NCI-H82 treated with DMSO at 0.1 percent for 48 hours (cell line): ENCODE measurements around the gene SLC38A10.
"Not testable (repeated sequence)": the region's sequence is repeated elsewhere in the genome, so short reads cannot be mapped to it uniquely, and the experiment has no call there.

Experiments
- DNase-seq: peaks from one replicate; lab custom pipeline; 2025; ENCODE audit not compliant: unreplicated experiment; lab: John Stamatoyannopoulos, UW

SLC38A10 gene

DNA sequence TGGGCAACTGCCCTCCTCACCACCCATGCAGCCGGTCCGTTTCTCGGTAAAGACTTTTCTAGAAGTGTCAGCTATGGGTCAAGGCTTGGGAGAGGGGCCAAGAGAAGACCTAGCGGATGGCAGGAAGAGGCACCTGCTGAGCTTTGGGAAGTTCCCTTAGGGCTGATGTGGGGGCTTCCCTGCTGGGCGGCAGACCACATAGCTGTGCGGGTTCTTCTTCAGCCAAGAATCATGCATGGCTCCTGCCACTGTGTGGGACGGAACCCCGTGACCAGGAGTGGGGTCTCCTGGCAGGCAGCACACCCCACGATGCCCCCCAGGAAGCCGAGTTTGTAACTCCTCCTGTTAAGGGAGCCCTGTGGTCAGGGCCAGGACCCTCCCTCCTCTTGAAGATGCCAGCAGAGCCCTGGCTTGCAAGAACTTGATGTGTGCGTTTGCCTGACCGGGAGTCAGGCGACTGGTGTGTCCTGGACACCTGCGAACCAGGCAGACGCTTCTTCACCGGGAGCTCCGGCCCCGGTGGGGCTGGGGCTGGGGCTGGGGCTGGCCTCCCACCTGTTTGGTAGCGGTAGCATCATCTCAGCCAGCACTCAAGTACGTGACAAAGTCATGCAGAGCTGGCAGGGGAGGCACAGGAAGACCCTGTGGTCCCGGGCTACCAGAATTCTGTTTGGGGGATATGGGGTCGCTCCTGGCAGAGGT is 17.7 kb upstream of the SLC38A10 start:
- DNase-seq = no peak

DNA sequence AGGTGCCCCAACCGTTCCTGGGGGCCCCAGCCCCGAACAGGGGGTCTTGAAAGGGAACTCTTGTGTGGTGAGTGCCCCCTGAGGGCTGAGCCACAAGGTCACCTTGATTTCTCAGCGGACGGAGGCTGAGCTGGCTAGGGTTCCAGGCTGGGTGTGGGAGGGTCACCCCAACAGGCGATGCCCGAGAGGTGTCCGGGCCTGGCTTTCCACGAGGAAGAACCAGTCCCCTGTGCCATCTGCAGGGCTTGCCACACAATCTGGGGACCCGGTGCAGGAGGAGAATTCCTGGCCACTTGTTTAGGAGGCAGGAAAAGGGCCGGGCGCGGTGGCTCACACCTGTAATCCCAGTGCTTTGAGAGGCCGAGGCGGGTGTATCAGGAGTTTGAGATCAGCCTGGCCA is 16.8 kb upstream of the SLC38A10 start:
- no peak for DNase-seq

DNA sequence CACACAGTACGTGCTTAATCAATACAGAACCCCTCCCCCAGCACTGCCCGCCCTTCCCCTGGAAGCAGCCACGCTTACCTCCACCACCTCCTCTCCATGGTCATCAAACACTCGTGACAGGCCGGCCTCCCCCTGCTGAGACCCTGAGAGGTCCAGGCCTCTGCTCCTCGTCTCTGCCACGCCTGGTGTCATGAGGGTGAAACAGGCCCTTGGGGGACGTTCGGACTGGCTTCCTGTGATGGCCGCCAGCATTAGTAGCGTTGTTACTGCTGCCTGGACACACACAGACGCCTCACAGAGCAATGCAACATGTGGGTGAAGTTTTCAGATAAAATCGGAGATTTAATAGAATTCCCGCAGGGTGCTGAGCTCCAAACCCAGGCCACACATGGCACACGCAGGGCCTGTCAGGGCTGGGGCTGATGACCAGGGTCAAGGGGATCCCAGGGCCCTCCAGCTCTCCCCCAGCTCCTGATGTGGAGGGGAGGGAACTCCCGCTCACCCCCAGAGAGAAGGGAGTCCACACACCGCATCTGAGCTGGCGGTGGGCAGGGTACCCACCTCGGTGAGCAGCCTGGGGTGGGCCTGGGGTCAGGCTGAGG is 15.9 kb upstream of the SLC38A10 start:
- DNase-seq = no peak

DNA sequence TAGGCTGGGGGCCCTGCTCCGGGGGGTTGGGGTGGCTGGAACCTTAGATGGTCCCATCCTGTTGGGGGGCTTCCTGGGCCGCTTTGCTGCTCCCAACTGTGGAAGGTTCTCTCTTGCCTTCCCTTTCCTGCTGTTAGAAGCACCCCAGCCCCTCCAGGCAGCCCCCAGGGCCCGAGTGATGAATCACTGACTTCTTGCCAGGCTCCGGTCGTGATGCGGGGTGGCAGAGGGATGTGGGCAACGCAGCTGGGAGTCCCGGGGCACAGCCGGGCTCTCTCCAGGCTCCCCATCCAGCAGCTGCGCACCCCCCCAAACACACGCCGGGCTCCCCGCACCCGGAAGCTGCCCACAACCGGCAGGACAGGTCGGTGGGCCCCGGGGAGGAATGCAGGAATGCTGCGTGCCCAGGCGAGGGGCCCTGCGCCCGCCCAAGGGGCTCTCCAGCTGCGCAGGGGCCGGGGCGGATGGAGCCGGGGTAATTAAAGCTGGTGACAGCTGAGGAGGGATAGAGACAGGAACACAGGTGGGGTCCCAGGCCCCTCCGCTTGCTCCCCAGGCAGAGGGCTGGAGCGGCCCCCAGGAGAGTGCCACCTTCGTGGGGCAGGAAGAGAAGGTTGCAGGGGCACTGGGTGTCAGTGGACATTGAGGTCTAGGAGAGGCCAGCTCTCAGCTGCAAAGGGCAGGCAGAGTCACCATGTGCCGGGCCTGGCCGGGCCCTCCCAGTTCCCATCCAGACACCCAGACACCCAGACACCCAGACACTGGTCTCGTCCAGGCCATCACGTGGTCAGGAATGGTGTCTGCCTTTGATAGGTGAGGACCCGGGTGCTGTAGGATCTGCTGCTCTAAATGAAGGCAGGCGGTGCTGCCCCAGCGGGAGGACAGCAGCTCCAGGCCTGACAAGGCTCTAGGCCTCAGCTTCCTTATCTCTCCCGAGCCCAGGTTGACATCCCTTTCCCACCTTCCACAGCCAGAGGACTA is 15.0 kb upstream of the SLC38A10 start:
- no peak for DNase-seq

DNA sequence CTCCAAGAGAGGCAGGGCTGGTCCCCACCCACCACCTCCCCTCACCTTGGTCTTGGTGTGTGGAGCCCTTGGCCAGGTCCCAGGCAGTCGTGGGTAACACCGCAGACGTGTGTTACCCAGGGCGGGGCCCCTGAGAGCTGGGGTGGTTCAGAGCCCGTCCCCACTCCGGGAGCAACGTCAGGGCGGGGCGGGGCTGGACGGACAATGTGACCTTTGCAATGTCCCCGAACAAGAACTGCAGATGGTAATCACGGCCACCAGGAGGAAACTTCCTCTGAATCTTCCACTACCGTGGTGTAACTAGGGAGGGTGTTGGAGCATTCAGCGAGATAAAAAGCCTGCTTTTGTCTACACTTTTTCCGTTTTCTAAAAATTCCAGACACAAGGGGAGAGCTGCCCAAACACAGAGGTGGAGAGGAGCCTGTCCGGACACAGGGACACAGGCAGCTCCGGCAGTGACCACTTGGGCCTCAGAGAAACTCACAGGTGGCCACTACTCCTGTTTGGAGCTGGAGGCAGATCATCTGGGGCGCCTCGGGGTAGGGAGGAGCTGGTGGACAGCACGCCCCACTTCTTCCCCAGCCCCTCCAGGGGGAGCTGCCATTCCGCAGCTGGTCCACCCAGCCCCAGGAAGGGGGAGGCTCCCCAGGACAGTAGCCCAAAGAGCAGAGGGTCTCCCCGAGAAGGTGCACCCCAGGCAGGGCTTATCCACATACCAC is 14.2 kb upstream of the SLC38A10 start:
- no peak for DNase-seq

DNA sequence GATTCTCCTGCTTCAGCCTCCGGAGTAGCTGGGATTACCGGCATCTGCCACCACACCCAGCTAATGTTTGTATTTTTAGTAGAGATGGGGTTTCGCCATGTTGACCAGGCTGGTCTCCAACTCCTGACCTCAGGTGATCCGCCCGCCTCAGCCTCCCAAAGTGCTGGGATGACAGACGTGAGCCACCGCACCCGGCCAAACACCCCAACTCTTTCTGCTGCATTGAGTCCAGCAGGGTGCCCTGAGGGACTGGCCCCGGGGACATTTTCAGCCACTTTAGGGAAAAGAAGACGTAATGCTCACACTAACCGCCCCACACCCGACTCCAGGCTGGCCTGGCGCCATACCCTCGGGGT is 13.7 kb upstream of the SLC38A10 start:
- DNase-seq = not testable (repeated sequence)

DNA sequence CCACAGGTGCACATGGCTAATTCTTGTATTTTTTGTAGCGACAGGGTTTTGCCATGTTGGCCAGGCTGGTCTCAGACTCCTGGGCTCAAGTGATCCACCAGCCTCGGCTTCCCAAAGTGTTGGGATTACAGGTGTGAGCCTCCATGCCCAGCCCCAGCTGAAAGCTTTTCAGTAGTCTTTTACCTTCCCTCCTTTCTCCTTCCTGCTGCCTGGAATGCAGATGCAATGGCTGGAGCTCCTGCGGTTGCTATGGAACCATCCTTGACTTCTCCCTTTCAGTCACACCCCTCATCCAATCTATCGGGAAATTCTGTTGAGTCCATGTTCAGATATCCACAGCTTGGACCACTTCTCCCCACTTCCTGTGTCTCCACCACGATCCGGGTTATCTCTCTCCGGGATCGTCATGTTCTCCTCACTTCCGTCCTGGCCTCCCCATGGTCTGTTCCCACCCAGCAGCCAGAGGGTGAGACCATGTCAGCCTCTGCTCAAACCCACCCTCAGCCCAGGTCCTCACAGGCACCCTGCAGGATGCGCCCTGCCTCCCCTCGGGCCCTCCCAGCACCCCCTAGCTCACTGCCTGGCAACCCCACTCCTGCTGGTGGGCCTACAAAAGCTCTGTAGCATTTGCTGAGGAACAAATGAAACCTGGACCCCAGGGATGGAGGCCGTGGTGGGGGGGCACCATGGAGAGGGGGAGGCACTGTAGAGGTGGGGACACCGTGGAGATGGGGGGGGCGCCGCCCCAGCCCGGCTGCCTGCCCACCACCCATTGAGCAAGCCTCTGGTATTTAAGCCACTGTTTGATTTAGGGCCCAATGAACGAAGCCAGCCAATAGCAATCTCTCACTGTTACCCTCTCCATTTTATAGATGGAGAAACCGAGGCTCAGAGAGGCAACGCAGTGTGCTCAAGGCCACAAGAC is 12.8 kb upstream of the SLC38A10 start:
- DNase-seq = no peak

DNA sequence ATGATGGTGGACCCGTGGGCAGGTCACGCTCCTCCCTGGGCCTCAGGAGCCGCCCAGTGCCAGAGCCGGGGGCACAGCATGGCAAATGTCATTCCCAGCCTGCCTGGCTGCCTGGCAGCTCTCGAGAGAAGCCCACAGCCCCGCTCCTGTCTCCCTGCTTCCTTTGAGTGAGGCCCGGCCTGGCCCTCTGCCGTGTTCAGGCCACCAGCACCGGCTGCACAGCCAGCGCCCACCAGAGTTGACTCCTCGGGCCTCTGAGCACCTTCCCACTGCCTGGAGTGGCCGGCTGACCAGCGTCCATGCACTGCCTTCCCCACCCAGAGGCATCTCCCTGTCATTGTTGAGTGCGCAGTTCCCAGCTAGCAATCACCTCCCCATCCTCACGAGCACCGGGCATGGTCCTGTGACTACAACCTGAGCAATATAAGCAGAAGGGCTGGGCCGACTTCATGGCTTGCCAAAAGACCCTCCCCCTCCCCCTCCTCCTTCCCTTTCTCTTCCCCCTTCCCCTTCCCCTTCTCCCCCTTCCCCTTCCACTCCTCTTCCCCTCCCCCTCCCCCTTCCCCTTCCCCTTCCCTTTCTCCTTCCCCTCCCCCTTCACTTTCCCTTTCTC is 11.9 kb upstream of the SLC38A10 start:
- no peak for DNase-seq

DNA sequence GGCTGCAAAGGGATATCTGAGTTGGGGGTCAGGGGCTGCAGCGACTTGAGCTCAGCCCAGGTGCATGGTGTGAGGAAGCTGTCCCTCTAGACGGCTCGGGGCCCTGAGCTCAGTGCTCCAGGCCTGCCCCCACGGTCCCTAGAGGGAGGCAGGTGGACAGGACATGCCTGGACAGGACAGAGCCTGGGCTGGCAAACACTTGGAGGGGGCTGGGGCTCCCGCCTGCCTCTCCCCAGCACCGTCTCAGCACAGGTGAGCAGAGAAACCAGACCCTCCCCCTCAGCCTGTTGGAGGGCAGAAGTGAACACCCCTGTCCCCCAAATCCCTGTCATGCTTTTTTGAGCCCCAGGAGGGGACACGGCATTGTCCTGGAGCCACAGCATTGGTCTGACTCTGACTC is 11.4 kb upstream of the SLC38A10 start:
- no peak for DNase-seq

DNA sequence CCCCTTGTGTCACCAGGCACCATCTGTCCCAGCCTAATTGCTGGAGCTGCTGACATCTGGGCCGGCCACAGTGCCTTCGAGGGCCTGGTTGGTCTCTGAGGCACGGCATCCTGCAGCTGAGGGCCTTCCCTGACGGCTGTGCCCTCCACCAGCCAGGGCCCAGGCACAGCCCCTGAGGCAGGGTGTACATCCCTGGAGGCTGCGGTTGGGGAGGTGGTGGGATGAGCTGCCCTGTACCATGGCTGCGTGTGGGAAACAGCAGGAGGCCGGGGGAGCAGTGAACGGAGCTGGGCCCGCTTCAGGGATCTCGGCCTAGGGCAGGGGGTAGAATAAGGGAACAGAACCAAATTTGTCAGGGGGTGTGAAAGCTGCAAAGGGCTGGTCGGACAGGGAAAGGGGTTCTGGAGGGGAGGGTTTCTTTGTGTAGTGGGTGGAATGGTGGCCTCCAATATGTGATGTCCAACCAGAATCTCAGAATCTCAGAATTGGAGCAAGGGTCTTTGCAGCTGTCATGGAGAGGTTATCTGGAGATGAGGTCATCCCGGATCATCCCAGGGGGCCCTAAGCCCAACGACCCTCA is 10.0 kb upstream of the SLC38A10 start:
- no peak for DNase-seq

DNA sequence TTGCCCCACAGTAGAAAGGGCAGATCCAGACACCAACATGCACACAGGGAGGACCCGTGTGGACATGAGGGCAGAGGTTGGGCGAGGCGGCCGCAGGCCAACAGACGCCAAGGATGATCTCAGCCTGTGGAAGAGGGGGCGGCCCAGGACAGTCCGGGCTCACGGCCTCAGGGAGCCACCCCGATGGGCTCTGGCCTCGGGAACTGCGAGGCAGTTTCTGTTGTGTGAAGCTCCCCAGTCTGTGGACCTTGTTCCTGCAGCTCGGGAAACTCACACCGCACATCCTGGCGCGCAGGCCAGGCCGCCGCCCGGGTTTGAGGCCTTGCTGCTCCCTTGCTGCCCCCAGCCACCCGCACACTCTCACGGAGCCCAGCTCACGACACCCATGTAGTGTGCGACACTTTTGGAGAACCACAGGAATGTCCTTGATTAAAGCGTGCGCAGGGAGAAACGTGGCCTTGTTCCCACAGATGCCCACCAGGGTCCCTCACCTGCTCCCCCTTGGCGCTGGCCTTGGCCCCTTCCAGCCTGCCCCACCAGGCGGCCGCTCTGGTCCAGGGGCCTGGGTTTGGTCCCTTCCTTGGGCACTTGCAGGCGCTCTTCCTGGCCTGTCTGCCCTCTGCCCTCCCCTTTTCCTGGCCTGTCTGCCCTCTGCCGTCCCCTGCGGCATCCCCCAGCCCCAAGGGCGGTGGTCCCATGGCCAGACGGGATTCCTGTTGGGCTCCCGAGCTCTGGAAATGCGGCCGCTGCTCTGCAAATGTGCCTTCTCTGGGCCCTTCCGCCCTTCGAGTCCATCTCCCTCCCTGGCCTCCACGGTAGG is 9.3 kb upstream of the SLC38A10 start:
- no peak for DNase-seq

DNA sequence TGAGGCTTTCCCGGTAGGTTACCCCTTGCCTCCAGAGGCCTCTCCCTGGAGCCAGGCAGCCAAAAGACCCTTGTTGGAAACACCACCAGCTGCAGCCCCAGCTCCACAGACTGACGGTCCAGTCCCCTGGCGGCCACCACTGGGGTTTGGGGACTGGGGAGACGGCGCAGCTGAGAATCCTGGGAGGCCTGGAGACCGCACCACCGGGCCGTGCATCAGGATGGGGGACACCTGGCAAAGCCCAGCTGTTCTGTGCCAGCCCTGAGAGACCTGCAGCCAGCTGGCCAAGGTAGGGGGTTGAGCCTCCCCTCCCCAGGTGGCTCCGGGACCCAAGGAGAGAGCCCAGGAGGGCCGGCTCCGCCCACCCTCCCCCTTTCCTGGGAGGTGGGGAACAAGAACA is 8.3 kb upstream of the SLC38A10 start:
- no peak for DNase-seq

DNA sequence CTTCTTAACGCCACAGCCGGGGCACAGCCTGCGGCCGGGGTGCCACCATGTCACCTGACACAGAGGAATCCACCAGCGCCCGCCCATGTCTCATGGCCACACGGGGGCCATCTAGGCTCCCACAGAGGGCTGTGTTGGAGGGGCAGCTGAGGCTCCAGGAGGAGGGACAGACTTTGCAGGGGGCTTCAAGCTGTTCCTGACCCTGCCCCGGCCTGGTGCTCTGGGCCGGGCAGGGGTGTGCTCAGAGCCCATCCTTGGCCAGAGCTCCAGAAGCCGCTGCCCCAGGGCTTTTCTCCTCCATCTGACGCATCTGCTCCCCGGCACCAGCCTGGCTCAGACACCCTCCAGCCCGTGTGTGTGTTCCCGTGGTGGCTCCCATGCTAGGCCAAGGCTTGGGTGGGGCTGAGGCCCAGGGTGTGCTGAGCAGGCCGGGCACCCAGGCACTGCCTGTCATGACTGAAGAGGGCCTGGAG is 7.8 kb upstream of the SLC38A10 start:
- no peak for DNase-seq

DNA sequence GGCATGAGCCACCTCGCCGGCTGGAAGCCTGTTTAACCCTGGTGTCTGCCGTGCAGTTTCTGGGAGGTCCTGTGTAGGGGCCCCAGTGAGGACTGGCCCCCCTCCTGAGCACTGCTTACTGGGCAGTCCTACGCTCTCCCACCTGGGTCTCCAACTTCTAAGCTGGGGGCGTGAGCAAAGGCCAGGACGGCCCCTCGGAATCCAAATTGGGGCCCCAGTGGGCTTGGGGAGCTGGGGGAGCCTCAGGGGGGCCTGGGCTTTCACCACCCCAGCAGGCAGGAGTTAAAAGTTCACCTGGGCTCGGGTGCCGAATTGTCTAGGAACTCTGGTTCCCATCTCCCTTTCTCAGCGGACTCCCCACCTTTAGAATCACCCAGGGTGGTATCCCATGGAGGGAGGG is 7.2 kb upstream of the SLC38A10 start:
- no peak for DNase-seq

DNA sequence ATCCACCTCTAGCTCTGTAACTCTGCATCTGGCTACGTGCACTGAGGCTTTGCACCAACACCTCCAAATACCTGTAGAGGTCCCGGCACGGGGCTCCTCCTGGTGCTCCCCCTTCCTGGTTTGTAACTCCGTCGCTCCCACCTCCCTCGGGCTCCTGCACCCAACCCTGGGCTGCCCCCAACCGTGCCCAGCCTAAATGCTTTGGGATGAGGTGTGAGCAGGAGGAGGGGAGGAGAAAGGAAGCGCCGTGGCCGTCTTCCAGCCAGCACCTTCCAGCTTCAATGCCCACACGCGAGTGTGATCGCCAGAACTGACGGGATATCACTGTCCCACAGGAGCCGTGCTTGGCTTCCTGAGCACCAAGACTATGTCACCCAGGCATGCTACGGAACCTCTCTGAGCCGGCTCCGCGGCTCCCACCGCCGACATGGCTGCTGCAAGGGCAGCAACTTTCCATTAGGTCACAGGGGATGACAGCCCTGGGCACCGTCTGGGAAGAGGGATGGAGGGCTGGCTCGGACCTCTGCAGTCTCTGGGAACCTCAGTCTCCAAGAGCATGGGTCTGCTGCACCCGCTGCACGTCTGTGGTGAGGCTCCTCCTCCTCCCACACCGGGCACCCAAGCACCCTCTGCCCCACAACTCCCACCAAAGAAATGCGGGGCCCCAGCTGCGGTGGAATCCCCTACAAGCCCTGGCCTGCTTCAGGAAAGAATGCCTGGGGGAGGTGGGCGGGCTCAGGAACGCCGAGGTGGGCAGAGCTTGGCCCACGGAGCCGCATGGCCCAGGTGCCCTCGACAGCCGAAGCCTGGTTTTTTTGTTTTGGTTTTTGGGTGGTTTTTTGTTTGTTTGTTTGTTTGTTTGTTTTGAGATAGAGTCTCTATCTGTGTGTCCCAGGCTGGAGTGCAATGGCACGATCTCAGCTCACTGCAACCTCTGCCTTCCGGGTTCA is 6.4 kb upstream of the SLC38A10 start:
- DNase-seq = no peak

DNA sequence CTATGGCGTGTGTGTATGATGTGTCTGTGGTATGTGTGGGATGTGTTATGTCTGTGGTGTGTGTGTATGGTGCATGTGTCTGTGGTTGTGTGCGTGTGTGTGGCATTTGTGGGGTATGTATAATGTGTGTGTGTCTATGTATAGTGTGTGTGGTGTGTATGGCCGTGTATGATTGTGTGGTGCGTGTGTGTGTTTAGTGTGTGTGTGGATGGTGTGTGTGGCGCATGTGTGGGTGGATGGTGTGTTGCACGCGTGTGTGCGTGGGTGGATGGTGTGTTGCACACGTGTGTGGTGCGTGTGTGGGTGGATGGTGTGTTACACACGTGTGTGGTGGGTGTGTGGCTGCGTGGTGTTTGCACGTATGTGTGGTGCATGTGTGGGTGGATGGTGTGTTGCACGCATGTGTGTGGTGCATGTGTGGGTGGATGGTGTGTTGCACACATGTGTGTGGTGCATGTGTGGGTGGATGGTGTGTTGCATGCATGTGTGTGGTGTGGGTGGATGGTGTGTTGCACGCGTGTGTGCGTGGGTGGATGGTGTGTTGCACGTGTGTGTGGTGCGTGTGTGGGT is 5.6 kb upstream of the SLC38A10 start:
- no peak for DNase-seq
